ENCODE measurements around the gene PLEKHO2.

Gene PLEKHO2

GRCh38 chr15:64858021-64858575, 16.4 kb downstream of the PLEKHO2 start:
- no peak for DNase-seq

- DNase-seq: no peak
Observed at GRCh38 chr15:64859226-64859625, 17.5 kb downstream of the PLEKHO2 start.

DNA sequence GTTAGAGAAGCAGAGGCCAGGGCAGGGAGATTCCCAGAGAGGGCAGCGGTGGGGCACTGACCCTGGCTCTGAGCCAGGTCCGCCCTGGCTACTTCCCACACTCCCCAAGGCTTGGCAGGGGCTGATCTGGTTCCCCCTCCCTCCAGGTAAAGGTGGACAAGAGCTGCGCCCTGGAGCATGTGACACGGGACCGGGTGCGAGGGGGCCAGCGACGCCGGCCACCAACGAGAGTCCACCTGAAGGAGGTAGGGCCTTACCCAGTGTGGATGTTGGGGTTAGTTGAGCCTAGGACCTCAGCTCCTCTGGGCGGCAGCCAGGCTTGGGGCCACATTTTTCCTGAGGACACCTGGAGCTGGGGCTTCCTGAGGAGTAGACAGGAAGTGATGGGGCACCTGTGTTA, 19.6 kb downstream of the PLEKHO2 start:
- DNase-seq: no peak

GRCh38 chr15:64861960-64862359, 20.2 kb downstream of the PLEKHO2 start:
- no peak for DNase-seq

GRCh38 chr15:64862408-64862807, 20.7 kb downstream of the PLEKHO2 start:
- no peak for DNase-seq

GRCh38 chr15:64864068-64864467, 22.4 kb downstream of the PLEKHO2 start:
- DNase-seq: no peak

DNA sequence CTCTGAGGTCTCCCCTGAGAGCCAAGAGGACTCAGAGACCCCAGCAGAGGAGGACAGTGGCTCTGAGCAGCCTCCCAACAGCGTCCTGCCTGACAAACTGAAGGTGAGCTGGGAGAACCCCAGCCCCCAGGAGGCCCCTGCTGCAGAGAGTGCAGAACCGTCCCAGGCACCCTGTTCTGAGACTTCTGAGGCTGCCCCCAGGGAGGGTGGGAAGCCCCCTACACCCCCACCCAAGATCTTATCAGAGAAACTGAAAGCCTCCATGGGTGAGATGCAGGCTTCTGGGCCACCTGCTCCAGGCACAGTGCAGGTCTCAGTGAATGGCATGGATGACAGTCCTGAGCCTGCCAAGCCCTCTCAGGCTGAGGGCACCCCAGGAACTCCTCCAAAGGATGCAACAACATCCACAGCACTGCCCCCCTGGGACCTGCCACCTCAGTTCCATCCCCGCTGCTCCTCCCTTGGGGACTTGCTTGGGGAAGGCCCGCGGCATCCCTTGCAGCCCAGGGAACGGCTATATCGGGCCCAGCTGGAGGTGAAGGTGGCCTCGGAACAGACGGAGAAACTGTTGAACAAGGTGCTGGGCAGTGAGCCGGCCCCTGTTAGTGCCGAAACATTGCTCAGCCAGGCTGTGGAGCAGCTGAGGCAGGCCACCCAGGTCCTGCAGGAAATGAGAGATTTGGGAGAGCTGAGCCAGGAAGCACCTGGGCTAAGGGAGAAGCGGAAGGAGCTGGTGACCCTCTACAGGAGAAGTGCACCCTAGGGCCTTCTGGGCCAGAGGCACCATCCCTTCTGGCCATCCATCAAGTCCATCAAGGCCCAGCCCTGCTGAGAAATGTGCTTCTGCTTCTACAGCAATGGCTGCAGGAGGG, 23.6 kb downstream of the PLEKHO2 start:
- DNase-seq: no peak

DNA sequence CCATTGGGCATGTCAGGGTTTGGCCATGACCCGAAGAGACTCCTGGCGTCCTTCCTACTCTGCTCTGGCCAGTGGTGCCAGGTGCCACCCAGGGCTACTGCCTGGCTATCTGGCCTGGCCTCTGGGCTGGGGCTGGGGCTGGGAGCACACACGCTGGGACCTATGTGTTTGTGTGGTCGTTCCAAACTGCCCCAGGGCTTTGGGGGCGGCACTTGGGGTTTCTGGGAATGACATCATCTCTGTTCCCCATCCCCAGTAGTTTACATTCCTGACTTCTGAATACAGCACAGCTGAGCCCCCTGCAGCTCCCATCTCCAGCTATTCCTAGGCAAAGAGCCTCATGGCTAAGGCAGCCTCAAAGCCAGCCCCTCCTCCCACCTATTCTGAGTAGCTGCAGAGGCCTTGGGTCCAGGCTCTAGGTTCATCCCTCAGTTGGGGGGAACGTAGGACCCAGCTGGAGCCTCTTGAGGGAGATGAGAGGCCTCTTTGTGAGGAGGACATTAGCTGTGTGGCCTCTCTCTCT, 24.3 kb downstream of the PLEKHO2 start:
- DNase-seq: no peak

- DNase-seq: no peak
Observed at GRCh38 chr15:64869501-64869900, 27.8 kb downstream of the PLEKHO2 start.

- no peak for DNase-seq
Observed at GRCh38 chr15:64870353-64870752, 28.6 kb downstream of the PLEKHO2 start.

DNA sequence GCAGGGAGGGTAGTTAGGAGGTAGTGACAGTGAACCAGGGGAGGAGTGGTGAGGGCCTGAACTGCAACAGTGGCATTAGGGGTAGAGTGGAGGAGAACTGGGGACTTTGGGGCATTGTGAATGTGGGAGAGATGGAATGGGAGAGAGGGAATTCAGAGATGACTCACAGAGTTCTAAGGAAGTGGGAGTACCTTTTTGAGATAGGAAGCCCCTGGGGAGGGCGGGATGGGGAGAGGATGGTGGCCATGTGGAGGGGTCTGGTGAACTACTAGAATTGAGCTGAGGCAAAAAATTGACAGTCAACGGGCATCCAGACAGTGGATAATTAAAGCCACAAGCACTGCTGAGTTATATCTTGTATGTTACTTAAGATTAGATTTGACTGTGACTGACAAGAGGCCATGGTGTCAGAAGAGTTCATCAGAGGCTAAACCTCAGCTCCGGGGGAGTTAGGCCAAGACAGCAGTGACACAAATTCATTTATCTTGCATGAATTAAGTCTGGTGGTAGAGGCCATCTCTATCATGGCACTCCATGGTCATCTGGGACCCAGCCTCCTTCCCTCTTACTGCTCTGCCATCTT, 34.0 kb downstream of the PLEKHO2 start:
- DNase-seq: no peak

DNA sequence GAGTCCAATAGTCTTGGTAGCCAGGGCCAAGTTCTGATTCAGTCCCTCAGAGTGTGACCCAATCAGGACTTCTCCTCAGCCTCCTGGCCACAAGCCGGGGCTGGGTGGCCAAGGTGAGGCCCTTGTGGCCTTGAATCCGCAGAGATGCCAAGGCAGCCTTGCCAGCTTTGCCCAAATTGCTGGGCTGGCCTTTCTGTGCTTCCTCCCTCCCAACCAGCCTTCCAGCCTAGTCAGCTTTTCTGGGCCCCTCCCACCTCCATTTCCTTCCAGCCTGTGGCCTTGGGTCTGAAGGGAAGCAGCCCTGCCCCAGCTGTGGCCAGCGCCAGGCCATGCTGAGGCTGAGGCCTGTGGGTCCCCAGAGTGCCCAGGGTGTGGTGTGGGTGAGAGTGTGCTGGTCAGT, 35.7 kb downstream of the PLEKHO2 start:
- DNase-seq: no peak

- DNase-seq: no peak
Observed at GRCh38 chr15:64878705-64879104, 37.0 kb downstream of the PLEKHO2 start.

- no peak for DNase-seq
Observed at GRCh38 chr15:64883100-64883581, 41.4 kb downstream of the PLEKHO2 start.

DNA sequence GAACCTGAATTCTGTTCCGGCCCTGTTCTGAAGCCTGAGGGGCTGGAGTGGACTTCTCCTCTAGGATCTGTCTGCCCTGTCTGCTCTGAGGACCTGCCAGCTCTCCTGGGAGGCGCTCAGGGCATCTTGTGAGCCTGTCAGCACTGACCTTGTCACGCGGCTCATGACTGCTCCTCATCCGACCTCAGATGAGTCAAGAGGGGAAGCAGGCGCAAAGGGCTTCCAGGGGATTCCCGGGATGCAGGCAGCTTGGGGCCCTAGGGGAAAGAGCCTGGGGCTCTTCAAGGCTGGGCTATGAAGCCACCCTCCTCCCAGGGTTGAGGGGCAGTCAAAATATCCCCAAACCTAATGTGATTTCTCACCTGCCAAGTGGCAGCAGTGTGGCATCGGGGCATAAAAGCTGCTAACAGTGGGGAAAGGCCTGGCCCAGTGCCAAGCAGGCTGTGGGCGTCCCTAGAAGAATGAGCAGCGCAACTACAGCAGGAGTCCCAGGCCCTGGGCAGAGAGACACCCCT, 42.3 kb downstream of the PLEKHO2 start:
- no peak for DNase-seq

DNA sequence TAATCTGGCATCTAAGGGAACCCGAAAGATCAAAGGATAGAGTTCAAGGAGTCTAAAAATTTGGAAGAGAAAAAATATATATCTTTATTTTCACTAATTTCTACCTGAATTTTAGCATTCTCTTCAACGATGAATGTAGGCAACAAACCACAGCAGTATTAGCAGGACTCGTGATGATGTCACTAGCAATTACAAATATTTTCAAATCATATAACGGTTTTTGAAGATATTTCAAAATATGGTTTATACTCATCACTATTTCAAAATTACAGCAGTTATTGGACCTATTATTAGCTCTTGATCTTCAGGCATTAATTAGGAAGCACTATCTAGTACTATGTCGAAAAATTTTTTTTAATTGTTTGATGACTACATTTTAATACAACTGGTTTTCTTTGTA, 43.0 kb downstream of the PLEKHO2 start:
- DNase-seq: no peak

- no peak for DNase-seq
Observed at GRCh38 chr15:64888336-64888735, 46.6 kb downstream of the PLEKHO2 start.

DNA sequence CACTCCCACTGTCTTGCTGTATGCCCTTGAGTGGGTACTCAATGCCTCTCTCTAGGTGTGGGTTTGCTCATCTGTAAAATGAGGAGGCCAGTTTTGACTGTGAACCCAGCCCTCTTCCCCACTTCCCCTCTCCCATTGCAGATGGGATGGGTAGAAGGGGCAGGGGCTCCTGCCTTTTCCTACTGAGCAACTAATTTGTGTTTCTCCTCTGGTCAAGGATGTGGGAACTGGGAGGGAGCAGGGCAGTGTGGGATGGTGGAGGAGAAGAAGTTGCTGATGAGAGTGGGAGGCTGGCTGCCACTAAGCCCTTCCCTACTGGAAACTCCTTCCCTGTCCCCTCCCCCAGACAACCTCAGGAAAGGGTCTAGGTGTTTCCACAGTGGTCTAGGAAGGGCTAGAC, 49.8 kb downstream of the PLEKHO2 start:
- no peak for DNase-seq

- no peak for DNase-seq
Observed at GRCh38 chr15:64892847-64893403, 51.2 kb downstream of the PLEKHO2 start.

- DNase-seq: no peak
Observed at GRCh38 chr15:64893481-64894394, 52.0 kb downstream of the PLEKHO2 start.

DNA sequence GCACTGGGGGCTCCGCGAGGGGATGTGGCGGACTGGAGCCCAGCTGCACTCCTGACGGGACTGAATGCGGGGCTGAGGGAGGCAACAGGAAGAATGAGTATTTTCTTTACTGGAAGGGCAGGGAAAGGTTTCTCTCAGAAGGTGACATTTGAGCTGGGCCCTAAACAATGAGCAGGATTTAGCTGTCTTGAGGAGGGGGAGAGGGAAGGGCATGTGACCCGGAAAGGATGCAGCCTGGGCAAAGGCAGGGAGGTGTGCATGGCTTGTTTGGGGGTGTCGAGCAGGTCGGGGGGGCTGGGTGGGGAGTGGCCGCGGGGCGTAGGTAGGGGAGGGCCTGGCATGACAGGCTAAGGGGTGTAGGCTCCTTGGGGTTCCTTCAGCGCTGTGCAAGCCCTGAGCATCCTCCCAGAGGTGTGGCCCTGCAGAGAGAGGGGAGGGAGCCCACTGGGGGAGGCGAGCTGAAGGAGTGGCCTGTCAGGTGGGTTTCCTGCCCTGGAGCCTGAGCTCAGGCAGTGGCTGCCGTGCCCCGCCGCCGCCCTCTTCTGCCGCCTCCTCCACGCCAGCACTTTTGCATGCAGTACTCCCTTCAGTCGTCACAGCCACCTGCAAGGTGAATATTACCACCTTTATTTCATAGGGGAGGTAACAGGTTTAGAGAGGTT, 52.8 kb downstream of the PLEKHO2 start:
- no peak for DNase-seq

All from NCI-H524 treated with DMSO at 0.1 percent for 48 hours (cell line).